NK-92 (cell line): Measurements from ENCODE around the gene SH3BGRL2.
"Not testable (repeated sequence)": the region's sequence is repeated elsewhere in the genome, so short reads cannot be mapped to it uniquely, and the experiment has no call there.

Source experiments
- DNase-seq: peaks from one replicate; lab custom pipeline; 2025; ENCODE audit not compliant: unreplicated experiment; lab: John Stamatoyannopoulos, UW

The SH3BGRL2 gene

DNA sequence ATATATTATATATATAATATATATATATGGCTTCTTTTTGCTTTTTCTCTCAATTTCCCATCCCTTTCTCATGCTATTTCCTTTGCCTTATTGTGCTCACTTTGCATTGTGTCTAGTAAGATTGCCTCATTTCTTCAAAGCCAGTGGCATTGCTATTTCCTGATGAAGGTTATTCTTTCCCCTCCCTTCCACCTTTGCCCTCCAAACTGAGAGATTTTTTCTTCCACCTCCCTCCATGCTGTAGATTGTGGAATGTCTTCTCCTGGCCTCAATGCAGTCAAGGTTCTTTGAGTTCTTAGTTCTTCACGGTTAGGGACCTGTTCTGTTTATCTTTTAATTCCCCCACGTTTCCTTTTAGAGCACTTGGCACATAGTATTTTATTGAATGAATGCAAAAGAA, 17.2 kb downstream of the SH3BGRL2 start:
- no peak for DNase-seq

- no peak for DNase-seq
These were observed 17.9 kb downstream of the SH3BGRL2 start for GRCh38 chr6:79649016-79649415.

- DNase-seq, result no peak
These were observed 19.8 kb downstream of the SH3BGRL2 start for GRCh38 chr6:79650950-79651349.

GRCh38 chr6:79656134-79656533, 25.0 kb downstream of the SH3BGRL2 start:
- DNase-seq, result no peak

DNA sequence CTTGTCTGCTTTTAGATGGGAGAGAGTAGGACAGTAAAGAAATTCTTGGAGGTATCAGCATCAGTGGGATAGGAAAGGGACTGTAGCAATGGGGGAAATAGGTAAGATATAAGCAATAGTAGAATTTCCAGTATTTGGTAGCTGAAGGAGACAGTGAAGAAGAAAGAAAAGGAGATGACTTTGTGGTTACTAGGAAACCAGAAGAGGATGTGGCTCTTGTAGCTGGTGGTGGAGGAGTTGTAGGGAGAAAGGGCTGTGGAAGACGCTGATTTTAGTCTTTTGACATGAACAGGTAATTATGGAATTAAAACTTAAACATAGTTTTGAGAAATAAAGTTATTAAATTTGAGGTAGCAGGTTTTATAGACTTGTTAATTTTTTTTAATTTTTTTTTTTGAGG, 26.1 kb downstream of the SH3BGRL2 start:
- no peak for DNase-seq

DNA sequence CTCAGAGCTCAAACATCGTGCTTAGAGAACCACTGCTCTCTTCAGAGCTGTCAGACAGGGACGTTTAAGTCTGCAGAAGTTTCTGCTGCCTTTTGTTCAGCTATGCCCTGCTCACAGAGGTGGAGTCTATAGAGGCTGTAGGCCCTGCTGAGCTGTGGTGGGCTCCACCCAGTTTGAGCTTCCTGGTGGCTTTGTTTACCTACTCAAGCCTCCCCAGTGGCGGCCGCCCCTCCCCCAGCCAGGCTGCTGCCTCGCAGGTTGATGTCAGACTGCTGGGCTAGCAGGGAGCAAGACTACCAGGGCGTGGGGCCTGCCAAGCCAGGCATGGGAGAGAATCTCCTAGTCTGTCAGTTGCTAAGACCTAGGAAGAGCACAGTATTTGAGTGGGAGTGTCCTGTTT, 32.5 kb downstream of the SH3BGRL2 start:
- DNase-seq, result not testable (repeated sequence)

- DNase-seq, result no peak
These were observed 34.8 kb downstream of the SH3BGRL2 start for GRCh38 chr6:79665725-79666551.

- no peak for DNase-seq
These were observed 35.5 kb downstream of the SH3BGRL2 start for GRCh38 chr6:79666634-79667033.

DNA sequence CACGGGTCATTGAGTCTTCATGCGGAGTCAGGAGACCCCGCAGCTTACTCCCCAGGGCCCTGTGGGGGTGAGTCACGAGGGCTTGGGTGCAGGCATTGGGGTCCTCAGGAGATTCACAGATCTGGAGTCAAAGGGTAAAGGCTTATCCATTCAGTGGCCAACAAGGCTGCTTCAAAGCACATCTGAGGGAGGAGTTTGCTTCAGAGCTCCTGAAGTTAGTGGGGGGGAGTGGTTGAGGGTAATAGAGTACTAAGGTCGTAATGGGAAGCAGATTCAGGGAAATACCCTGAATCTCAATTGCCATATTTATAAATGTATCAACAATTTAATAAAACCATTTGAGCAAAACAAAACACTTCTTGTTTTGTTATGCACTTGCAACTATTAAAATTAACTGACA, 37.3 kb downstream of the SH3BGRL2 start:
- DNase-seq, result no peak

DNA sequence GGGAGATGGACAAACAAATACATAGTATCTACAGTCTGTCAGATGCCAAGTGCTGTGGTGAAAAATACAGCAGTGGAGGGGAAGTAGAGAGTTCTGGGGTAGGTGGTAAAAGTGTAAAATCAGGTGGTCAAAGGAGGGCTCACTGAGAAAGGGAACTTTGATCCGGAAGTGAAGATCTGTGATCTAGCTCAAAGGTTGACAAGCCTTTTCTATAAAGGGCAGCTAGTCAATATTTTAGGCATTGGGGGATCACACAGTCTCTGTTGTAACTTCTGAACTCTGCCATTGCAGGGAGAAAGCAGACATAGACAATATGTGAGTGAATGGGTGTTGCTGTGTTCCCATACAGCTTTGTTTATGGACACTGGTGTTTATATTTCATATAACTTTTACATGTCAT, 38.6 kb downstream of the SH3BGRL2 start:
- DNase-seq, result no peak

DNA sequence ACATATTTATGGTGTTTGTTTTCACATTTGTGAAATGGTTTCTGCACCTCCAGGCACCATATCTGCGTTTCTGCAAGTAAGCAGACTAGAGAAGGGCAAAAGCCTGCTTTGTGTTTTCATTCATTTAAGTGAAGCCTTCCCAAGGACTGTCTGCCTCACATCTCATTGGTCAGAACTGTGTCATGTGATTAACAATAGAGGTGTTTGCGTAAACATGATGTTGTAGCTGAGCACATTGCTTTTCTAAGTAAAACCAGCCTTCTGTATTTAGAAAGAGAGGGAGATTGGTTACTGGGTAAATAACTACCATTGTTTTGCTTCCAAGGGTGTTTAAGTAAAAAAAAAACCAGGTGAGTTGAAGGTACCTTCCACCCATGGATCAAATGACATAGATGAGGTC, 39.7 kb downstream of the SH3BGRL2 start:
- no peak for DNase-seq

- no peak for DNase-seq
These were observed 40.6 kb downstream of the SH3BGRL2 start for GRCh38 chr6:79671600-79672266.

DNA sequence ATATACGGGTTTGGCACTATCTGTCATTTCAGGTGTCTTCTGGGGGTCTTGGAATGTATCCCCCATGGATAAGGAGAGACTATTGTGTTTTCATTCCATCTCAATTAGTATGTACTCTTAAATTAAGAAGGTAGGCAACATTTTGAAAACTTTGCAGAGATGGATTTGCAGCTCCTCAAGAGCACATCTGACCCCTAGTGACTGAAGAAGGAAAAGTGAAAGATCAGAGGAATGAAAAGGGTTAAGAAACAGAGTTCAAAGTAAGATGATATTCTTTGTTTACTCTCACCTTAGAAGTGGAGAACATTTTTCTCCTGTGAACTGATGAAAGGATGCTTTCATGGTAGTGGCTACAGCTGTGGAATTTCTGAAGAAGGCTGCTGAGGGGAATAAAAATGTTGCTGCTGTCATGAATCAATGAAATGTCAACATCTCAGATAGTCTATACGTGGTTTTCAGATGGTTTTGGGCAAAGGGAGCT, 41.5 kb downstream of the SH3BGRL2 start:
- no peak for DNase-seq

GRCh38 chr6:79673947-79674346, 42.8 kb downstream of the SH3BGRL2 start:
- no peak for DNase-seq

DNA sequence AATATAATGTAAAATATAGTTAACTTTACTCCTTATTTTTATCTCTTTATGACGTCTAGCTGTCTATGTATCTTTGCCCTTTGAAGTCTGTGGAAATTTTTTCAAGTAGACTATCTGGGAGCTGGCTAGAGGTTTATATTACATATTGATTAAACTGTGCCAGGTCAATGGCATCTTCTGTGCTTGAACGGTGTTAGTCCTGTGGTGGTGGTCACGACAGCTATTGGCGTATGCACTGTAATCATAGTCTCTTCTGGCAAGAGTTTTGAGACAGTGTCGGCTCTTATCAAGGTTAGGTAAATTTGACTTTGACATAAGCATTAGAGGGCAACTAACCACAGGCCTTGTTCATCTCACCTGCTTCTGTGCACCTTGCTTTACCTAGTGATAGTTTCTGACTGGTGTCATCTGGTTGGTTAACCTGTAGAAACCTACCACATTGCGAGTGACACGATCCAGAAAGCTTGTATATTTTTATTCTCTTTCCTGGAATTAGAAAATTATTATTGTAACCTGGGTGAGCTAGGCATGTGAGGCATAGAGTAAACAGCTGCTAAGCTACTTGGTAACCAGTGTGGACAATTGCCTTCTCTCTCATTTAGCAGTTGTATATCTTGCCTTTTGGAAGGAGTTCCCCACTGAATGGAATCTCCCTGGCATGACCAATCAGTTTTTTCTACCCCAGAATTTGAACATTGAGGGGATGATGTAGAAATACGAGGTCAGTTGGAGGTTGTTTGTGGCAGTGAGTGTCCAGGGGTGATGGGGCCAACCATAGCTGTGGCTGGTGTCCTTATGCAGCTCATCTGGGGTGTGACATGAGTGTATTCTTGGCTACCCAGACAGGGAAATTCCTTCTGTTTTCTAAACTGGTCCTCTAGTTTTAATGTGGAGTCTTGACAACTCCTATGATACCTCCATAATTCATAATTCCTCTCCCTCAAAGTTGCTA, 45.9 kb downstream of the SH3BGRL2 start:
- DNase-seq, result no peak

- DNase-seq, result not testable (repeated sequence)
These were observed 51.6 kb downstream of the SH3BGRL2 start for GRCh38 chr6:79682682-79683081.

- no peak for DNase-seq
These were observed 53.7 kb downstream of the SH3BGRL2 start for GRCh38 chr6:79684876-79685275.

GRCh38 chr6:79686707-79687309, 55.7 kb downstream of the SH3BGRL2 start:
- no peak for DNase-seq

DNA sequence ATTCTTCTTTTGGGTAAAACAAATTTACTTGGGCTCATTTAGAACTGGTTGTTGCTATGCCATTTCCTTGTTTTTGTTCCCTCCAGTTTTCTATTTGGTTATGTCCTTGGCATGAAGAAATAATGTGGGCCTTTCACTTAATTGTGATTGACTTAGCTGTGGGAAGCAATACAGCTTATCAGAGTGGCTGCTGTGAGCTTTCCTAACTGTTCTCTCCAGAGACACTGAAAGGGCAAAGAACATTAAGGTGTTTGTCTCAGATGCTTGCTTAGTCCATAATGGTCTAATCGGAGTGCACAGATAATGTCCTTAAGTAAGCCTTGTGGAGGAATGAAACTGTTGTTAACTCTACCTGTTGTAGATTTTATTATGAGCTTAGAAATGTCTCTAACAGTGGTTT, 56.6 kb downstream of the SH3BGRL2 start:
- no peak for DNase-seq

GRCh38 chr6:79694156-79694555, 63.0 kb downstream of the SH3BGRL2 start:
- DNase-seq, result no peak
